ENCODE measurements around the gene MATR3.

DNA sequence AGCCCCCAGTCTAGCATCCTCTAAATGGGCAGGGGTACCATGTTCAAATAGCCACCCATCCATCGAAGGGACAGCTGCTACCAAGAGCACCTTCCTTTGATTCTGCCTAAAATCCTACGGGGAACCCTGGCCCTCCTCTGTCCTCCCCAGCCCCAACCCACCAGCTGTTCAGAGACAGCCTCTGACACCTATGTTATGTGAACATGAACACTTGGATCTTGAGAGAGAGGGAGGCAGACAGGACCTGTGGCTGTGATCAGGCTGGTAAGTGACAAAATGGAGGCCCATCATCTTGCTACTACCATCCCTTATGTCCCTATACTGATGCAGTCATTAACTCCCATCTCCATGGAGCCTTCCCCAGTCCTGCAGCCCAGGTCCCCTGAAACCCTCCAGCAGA lies 81.4 kb downstream of the MATR3 start:
- TF ChIP-seq, protein P1, sequence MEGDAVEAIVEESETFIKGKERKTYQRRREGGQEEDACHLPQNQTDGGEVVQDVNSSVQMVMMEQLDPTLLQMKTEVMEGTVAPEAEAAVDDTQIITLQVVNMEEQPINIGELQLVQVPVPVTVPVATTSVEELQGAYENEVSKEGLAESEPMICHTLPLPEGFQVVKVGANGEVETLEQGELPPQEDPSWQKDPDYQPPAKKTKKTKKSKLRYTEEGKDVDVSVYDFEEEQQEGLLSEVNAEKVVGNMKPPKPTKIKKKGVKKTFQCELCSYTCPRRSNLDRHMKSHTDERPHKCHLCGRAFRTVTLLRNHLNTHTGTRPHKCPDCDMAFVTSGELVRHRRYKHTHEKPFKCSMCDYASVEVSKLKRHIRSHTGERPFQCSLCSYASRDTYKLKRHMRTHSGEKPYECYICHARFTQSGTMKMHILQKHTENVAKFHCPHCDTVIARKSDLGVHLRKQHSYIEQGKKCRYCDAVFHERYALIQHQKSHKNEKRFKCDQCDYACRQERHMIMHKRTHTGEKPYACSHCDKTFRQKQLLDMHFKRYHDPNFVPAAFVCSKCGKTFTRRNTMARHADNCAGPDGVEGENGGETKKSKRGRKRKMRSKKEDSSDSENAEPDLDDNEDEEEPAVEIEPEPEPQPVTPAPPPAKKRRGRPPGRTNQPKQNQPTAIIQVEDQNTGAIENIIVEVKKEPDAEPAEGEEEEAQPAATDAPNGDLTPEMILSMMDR (IDR thresholded peaks at IDR 0.05), result no peak
- TF ChIP-seq POLR2AphosphoS5 (IDR thresholded peaks at IDR 0.05; ENCODE audit: low read depth, low read length), result no peak
- TF ChIP-seq TCF7L2 (IDR thresholded peaks at IDR 0.05; ENCODE audit: low read depth, low read length), result no peak

Measured in Panc1 (cell line).